SHP77 (cell line): ENCODE measurements around the gene HSPA2.
"Not testable (repeated sequence)": the region's sequence is repeated elsewhere in the genome, so short reads cannot be mapped to it uniquely, and the experiment has no call there.

Source experiments
- DNase-seq, 2 experiments: peaks; one replicate each; lab custom pipeline; 2025; lab: John Stamatoyannopoulos, UW

Gene HSPA2

DNA sequence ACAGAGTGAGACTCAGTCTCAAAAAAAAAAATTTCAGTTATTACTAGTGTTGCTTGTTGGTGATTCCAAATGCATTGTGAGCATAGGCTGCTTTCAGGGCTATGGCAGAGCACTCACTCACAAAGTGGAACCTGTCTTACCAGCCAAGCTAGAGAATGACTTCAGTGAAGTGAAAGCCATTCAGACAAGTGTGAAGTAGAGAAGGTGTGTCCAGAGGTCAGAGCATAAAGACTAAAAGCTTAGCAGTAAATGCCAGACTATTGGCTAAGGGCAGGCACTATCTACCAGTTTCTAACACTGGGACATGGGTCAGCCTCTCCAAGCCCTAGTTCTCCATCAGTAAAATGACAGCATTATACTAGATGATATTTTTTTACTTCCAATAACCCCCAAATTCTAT lies 21.9 kb downstream of the HSPA2 start:
- DNase-seq, result no peak

DNA sequence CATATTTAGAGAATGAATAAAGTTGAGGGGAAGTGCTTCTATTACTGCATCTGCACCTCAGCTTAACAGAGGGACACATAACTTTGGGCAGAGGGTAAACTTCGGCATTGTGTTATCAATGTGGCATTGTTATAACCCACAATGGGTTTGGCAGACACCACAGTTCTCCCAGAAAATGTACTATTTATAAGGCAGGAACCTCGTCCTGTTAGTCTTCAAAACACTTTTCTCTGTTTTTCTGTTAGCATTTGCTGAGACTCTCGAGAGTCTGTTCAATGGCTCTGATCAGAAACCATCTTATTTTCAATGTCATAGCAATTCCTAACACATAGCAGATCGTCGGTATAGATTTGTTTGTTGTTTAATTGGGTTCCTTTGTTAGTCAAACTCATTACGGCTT lies 23.2 kb downstream of the HSPA2 start:
- DNase-seq, result no peak

DNA sequence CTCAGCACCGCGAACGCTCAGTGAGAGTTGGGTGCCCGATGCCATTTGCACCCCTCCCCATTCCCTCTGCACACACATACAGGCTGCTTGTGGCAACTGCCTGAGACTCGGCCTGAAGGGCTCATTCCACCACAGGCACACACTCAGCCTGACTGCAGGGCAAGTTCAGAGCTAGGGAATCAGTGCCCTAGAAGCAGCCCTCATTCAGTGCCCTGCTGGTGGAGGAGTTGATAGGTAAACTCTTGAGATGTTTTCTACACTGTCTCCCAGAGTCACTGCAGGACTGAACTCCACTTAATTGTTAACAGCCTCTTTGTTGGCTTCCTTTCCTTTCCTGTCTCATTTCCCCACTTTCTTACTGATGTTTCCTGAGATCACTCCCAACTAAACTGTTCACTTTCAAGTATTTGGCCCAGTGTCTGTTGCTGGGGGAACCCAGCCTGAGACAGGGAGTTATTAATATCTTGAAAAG lies 26.1 kb downstream of the HSPA2 start:
- DNase-seq, result no peak

DNA sequence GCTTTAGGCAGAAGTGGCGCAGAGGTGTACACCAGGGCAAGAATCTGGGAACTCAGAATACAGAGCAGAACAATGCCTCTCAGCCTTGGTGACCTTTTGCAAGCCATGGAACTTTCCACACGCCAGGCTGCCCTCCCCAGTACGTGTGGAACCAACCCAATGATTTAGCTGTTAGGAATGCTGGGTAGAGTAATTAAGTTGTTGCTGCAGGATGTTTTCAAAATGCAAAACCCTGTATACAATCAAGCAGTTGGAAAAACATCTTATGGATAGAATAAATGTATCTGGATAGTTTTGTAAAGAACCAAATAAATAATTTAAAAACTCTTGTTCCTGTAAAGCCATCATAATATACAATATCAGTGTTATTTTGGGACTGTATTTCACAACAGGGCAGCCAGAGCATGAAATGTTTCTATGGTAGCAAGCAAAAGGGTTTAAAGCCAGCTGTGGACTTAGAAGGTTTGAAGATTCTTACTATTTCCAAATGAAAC lies 28.6 kb downstream of the HSPA2 start:
- DNase-seq, result no peak

DNA sequence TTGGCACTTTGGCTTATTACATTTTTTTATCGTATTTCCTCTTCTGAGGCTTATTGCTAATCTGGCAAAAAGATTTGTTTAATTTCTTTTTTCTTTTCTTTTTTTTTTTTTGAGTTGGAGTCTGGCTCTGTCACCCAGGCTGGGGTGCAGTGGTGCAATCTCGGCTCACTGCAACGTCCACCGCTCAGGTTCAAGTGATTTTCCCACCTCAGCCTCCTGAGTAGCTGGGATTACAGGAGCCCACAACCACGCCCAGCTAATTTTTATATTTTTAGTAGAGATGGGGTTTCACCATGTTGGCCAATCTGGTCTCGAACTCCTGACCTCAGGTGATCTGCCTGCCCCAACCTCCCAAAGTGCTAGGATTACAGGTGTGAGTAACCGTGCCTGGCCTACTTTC lies 29.1 kb downstream of the HSPA2 start:
- not testable (repeated sequence) for DNase-seq

DNA sequence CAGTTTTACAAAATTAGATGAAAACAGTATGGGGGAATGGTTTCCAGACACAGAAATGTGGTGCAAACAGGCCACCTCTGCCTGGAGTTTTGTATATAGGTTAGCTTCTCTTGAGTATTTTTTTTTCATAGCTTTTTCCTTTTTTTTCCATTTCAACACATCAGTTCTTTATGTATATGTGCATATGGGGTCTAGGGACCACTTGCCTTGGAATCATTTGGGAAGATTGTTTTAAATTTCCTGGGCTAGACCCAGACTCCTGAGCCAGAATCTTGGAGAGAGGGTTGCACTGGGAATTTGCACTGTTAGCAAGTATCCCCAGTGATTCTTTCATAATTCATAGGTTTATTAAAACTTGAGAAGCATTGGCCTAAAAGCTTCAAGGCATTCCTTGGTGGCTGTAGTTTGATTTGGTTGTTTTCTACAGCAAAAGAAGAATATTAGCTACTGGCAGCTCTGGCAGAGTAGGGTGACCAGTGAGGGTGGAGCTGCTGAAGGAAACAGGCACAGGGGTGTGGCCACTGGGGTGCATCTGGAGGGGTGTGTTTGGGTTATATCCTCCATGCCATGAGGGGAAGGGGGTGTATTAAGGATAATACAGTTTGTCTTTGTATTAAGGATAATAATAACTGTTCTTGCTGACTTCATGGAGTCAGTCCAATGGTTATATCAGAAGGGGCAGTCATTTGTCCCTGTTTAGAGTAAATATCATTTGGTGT lies 32.0 kb downstream of the HSPA2 start:
- DNase-seq, result no peak

DNA sequence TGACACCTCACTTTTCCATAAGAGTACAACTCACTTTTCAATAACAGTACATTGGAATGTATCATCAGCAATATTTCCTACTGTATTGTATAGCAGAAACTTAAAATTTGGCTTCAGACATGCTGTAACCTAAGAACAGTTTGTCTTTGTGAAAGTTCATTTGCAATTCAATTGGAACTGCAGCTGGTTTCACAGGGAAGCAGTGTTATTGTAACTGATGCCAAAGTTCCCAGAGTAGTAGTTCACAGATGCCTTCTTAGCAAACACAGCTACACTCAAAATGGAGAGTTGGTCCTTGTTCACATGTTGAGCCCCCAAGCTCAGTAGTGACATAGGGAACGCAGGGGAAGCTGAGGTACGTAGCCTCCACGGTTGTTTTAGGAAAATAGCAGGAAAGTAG lies 32.6 kb downstream of the HSPA2 start:
- DNase-seq, result no peak

DNA sequence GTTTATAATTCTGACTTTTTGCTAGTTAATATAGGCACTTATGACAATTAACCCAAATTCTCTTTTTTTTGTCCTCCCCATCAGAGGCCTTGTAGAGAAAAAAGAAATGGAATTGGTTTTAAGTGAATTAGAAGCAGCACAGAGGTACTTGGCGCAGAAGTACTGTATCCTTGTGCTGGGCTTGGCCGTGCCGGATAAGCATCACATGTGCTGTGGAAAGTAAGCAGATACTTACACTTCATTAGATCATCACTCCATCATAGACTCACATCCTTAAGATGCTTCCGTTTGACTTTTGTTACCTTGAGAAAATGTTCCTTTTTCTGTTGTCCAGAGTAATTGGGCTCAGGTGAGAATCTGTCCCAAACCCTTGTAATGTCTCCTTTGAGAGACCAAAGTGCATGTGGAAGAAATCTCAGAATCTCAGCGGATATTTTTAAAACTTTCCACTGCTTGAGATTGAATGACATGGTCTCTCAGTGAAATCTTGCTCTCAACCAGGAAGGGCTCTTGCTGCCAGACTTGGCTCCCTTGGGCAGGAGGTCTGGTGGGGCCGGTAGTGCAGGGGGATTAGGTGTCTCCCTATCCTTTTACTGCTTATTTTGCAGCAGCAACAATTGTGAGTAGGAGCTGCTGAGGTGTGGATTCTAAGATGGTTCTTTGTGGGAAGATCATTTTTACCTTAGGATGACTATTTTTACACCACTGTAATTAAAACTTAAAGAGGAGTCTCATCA lies 34.0 kb downstream of the HSPA2 start:
- DNase-seq, result no peak

DNA sequence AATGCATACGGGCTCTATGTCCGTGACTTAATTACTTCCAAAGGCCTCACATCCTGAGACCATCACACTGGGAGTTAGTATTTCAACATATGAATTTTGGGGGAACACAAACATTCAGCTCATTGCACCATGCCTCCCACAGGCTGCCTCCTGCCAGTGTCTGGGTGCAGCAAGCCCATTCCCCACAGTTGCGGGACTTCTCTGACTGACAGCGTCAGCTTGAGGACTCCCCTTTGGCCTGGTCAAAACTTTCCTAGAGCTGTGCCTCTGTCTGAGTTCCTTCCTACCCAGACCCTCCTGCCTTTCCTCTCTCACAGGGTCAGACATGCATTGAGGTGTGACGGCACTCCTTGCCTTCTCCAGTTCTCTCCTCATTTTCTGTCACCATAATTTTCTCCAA lies 36.7 kb downstream of the HSPA2 start:
- no peak for DNase-seq

DNA sequence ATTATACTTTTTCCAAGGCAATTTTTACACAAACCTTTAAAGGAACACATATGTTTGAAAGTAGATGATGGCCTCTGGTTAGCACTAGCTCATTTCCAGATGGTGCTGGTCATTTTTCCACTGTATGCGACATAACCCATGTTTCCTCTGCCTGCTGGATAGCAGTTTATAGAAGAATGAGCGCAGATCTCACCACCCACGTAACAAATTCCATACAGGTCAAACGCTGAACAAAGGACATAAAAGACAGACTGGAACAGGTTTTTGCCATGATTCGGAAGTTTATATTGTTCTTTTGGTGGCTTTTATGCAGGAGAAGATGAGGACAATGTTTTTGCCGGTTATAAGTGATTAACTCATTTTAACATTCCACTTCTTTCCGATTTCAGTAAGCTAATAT lies 39.9 kb downstream of the HSPA2 start:
- no peak for DNase-seq

DNA sequence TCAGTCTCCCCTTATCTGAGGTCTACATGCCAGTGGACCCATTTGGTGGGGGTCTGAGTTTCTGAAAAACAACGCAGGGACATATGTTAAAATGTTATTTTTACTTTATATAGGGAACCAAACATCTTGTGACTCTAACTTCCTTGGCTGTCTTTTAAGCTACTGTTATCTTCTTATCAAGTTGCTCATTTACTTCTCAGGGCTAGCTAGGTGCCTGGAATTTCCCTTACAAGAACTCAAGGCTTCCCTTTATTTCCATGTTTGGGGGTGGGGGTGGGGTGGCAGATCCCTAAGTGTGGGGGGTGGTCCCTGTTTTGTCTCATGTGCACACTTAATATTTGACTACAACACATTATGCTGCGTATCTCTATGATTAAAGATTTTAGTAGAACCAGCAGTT lies 40.8 kb downstream of the HSPA2 start:
- DNase-seq, result no peak

DNA sequence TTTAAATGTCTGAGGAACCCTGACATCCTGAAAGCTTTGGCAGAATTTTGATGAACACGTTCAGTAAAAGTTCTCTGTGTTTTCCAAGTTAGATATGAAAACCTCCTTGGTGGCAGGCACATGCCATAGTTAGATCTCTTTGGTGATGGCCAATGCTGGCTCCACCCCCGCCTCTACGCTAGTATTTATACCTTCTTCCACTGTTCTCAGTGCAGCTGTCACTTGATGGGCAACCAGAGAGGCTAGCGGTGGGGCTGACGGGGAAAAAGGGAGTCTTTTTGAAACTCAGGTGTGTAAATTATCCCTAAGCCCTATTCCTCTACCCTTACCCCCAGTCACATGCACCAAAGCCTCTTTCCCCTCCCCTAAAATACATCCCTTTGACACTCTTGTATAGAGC lies 41.3 kb downstream of the HSPA2 start:
- DNase-seq, result no peak

DNA sequence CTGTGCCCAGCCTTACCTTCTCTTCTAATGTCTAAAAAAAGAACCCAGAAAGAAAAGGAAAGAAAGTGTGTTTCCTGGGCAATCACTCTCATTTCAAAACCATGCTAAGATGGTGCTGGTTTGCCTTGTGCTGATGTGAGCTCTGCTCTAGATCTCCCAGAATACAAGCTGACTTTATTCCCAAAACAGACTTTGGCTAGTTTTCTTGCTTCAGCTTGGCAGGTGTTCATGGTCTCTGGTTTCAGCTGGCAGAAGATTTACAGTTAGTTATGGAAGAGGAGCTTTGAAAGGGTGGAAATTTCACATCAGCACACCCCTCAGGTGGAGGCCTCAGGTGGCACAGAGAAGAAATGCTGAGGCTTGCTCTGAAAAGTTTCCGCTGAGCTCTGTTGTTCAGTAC lies 43.6 kb downstream of the HSPA2 start:
- DNase-seq, result no peak

DNA sequence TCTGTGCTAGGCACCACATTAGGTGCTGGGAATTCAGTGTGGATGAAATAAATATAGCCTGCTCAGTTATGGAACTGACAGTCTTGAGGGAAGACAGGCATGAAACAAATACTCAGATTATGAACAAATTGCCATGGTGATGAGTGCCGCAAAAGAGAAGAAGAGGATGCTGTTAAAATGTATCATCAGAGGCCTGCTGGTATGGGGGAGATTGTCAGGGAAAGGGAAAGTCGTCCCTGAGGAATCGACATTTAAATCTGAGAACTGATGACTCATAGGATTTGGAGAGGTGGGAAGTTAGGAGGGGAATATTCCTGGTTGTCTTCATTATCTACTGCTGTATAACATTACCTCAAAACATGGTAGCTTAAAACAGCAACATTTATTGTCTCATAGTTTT lies 51.3 kb downstream of the HSPA2 start:
- no peak for DNase-seq
